SK-N-SH (cell line): ENCODE data around the gene DNAH14. TPM values are rescaled to one million over a fixed set of nuclear protein-coding genes. Genes with fewer than 3 reads are reported as not detected.
"Not testable (repeated sequence)": the region's sequence is repeated elsewhere in the genome, so short reads cannot be mapped to it uniquely, and the experiment has no call there.

ENCODE experiments used
- CTCF ChIA-PET: fragments of 300-600, 350-600 bp; formaldehyde crosslinking; extraction: SDS; loops from one replicate; lab custom pipeline; 2021; lab: Yijun Ruan, JAX
- POLR2A ChIA-PET: fragments of 350-600 bp; sonication (Branson Sonifier 250); formaldehyde crosslinking; extraction: SDS; loops from one replicate; lab custom pipeline; 2020; ENCODE audit warnings: antibody characterized with exemption, inconsistent platforms; lab: Yijun Ruan, JAX
- DNase-seq: peaks from one replicate; pipeline ENCODE4 v3.0.0; 2012
- H2AFZ ChIP-seq: fragments of 200-600 bp; sonication (generic); 2 replicates; pipeline ENCODE4 v1.8.1; 2016; ENCODE audit warnings: antibody characterized with exemption, mild to moderate bottlenecking, low read depth
- H3F3A ChIP-seq: fragments of 200-600 bp; sonication (generic); replicated peaks from 2 replicates; pipeline ENCODE3; 2016; ENCODE audit warnings: antibody characterized with exemption, mild to moderate bottlenecking; ENCODE audit not compliant: insufficient read depth
- H3K27ac ChIP-seq, 2 experiments: fragments of 200-500 bp in 1 of 2; fragments of 200-600 bp in 1 of 2; sonication (Bioruptor generic) in 1 of 2; sonication (generic), shearing (Covaris generic) in 1 of 2; 2 replicates each; pipeline versions ENCODE4 v1.5.1 to v1.6.1; 2014 to 2016; ENCODE audit warnings: low read depth in 2 of 2, inconsistent platforms in 1 of 2, low read length in 1 of 2, mild to moderate bottlenecking in 1 of 2, mixed read lengths in 1 of 2
- H3K27me3 ChIP-seq: fragments of 200-600 bp; sonication (generic), shearing (Covaris generic); 2 replicates; pipeline ENCODE4 v1.6.1; 2016; ENCODE audit warnings: mixed run types; ENCODE audit not compliant: insufficient read depth
- H3K36me3 ChIP-seq, 2 experiments: fragments of 200-500 bp in 1 of 2; fragments of 200-600 bp in 1 of 2; sonication (Bioruptor generic) in 1 of 2; sonication (generic) in 1 of 2; replicated peaks in 1 of 2; 2 replicates each; pipeline versions ENCODE3 to v1.5.1; 2014 to 2016; ENCODE audit warnings: low read length in 1 of 2, mild to moderate bottlenecking in 1 of 2; ENCODE audit not compliant: insufficient read depth in 2 of 2, control insufficient read depth in 1 of 2
- H3K4me1 ChIP-seq, 2 experiments: fragments of 200-500 bp in 1 of 2; fragments of 200-600 bp in 1 of 2; sonication (Bioruptor generic) in 1 of 2; sonication (generic), shearing (Covaris generic) in 1 of 2; 2 replicates each; pipeline versions ENCODE4 v1.5.1 to v1.6.1; 2014 to 2016; ENCODE audit warnings: low read depth in 1 of 2, low read length in 1 of 2, mixed run types in 1 of 2; ENCODE audit not compliant: insufficient read depth in 2 of 2, control insufficient read depth in 1 of 2
- H3K4me2 ChIP-seq: fragments of 200-600 bp; sonication (generic), shearing (Covaris generic); 2 replicates; pipeline ENCODE4 v1.6.1; 2017; ENCODE audit warnings: mixed run types
- H3K4me3 ChIP-seq, 2 experiments: fragments of 200-500 bp in 1 of 2; fragments of 200-600 bp in 1 of 2; sonication (Bioruptor generic) in 1 of 2; sonication (generic), shearing (Covaris generic) in 1 of 2; 2 replicates each; pipeline versions ENCODE4 v1.5.1 to v1.8.1; 2014 to 2016; ENCODE audit warnings: low read depth in 2 of 2, inconsistent platforms in 1 of 2, low read length in 1 of 2, mild to moderate bottlenecking in 1 of 2, mixed read lengths in 1 of 2, moderate library complexity in 1 of 2
- H3K79me2 ChIP-seq: fragments of 200-600 bp; sonication (generic); 2 replicates; pipeline ENCODE4 v1.8.1; 2017; ENCODE audit warnings: mild to moderate bottlenecking; ENCODE audit not compliant: insufficient read depth
- H3K9ac ChIP-seq: fragments of 200-600 bp; sonication (generic); 2 replicates; pipeline ENCODE4 v1.6.1; 2017; ENCODE audit warnings: mixed run types
- H3K9me2 ChIP-seq: fragments of 200-600 bp; sonication (generic); 2 replicates; pipeline ENCODE4 v1.6.1; 2017; ENCODE audit warnings: mixed run types
- H3K9me3 ChIP-seq: fragments of 200-600 bp; sonication (generic); 2 replicates; pipeline ENCODE4 v1.6.1; 2017; ENCODE audit warnings: mixed run types, mild to moderate bottlenecking, moderate library complexity
- H4K20me1 ChIP-seq: fragments of 200-600 bp; sonication (generic); 2 replicates; pipeline ENCODE4 v1.6.1; 2017; ENCODE audit warnings: mild to moderate bottlenecking, mixed run types; ENCODE audit not compliant: insufficient read depth
- CTCF ChIP-seq: fragments of 200-600 bp; sonication (generic); IDR thresholded peaks from 2 replicates; pipeline ENCODE4 v1.6.1; 2017; ENCODE audit warnings: antibody characterized with exemption, mild to moderate bottlenecking, moderate library complexity
- ELF1 ChIP-seq: IDR thresholded peaks from 2 replicates; pipeline ENCODE4 v1.4.0; 2012
- EP300 ChIP-seq, 2 experiments: IDR thresholded peaks; 2 replicates each; pipeline versions ENCODE4 v1.4.0 to v1.6.1; 2012; ENCODE audit warnings: borderline replicate concordance in 1 of 2, low read depth in 1 of 2, low read length in 1 of 2
- EZH2phosphoT487 ChIP-seq: fragments of 200-600 bp; sonication (generic); IDR thresholded peaks from 2 replicates; pipeline ENCODE4 v1.6.1; 2017; ENCODE audit warnings: low read depth, mixed run types, mild to moderate bottlenecking, antibody characterized with exemption, moderate library complexity, borderline replicate concordance
- FOXJ3 ChIP-seq: sonication (generic); formaldehyde crosslinking; IDR thresholded peaks from 2 replicates; pipeline ENCODE4 v1.5.1; 2020; ENCODE audit warnings: mild to moderate bottlenecking, missing genetic modification reagents
- GABPA ChIP-seq: IDR thresholded peaks from 2 replicates; pipeline ENCODE4 v1.4.0; 2012; ENCODE audit warnings: low read depth, mild to moderate bottlenecking
- GATA2 ChIP-seq: sonication (generic); formaldehyde crosslinking; IDR thresholded peaks from 2 replicates; pipeline ENCODE4 v1.5.0; 2020; ENCODE audit warnings: mild to moderate bottlenecking, missing genetic modification reagents
- MAX ChIP-seq: IDR thresholded peaks from 2 replicates; pipeline ENCODE4 v1.4.0; 2012; ENCODE audit warnings: low read depth
- MXI1 ChIP-seq: IDR thresholded peaks from 2 replicates; pipeline ENCODE4 v1.6.1; 2012; ENCODE audit warnings: mild to moderate bottlenecking, low read depth, low read length, improper control_type of control experiment
- NFIC ChIP-seq: IDR thresholded peaks from 2 replicates; pipeline ENCODE4 v1.4.0; 2012; ENCODE audit warnings: borderline replicate concordance
- NRF1 ChIP-seq: IDR thresholded peaks from 2 replicates; pipeline ENCODE4 v1.6.1; 2012; ENCODE audit warnings: low read depth, mild to moderate bottlenecking, low read length
- PBX3 ChIP-seq: IDR thresholded peaks from 2 replicates; pipeline ENCODE4; 2012
- POLR2AphosphoS5 ChIP-seq: IDR thresholded peaks from 2 replicates; pipeline ENCODE4 v1.6.1; 2012; ENCODE audit warnings: low read depth, low read length
- SIN3A ChIP-seq: IDR thresholded peaks from 2 replicates; pipeline ENCODE4 v1.6.1; 2012; ENCODE audit warnings: low read depth, mild to moderate bottlenecking, low read length, moderate library complexity, borderline replicate concordance
- TAF1 ChIP-seq: IDR thresholded peaks from 2 replicates; pipeline ENCODE4 v1.6.1; 2012; ENCODE audit warnings: low read depth, mild to moderate bottlenecking, low read length, moderate library complexity, borderline replicate concordance
- TEAD4 ChIP-seq: IDR thresholded peaks from 2 replicates; pipeline ENCODE4 v1.4.0; 2012; ENCODE audit warnings: mild to moderate bottlenecking, borderline replicate concordance; ENCODE audit not compliant: insufficient read depth
- USF1 ChIP-seq: IDR thresholded peaks from 2 replicates; pipeline ENCODE4 v1.4.0; 2012; ENCODE audit warnings: low read depth, borderline replicate concordance
- YY1 ChIP-seq: IDR thresholded peaks from 2 replicates; pipeline ENCODE4 v1.4.0; 2012; ENCODE audit warnings: low read depth, mild to moderate bottlenecking
- ZBTB33 ChIP-seq: IDR thresholded peaks from 2 replicates; pipeline ENCODE4 v1.4.0; 2012; ENCODE audit warnings: low read depth, borderline replicate concordance
- WGBS: methylation state at CpG from one replicate; pipeline ENCODE4 v1.1.6; 2017; ENCODE audit warnings: low lambda C conversion rate; 5-methylcytosine and 5-hydroxymethylcytosine counted together
- polyA plus RNA-seq, 3 experiments: library from polyadenylated mRNA; depleted of rRNA; stranded (reverse); fragments of >200 nt; gene quantifications; 2 replicates each; pipeline ENCODE4 v1.2.3, GENCODE V29; 2012

The DNAH14 gene
- polyA plus RNA-seq, 1 of the 3 experiments (the other 2 are of a cell fraction) = 8.0 TPM

- H2AFZ ChIP-seq = no peak overlapping the region
- no peak for DNase-seq
- no peaks in the 10 kb centered on the region for H3F3A ChIP-seq
- TF ChIP-seq ELF1 = no peak
- TF ChIP-seq EZH2phosphoT487 = no peak
- no peak for TF ChIP-seq NFIC
- no peak for TF ChIP-seq FOXJ3 (CRISPR knock-in tag)
- TF ChIP-seq TAF1 = no peak
- no peak for TF ChIP-seq MXI1
- TF ChIP-seq YY1 = no peak
- no peak for TF ChIP-seq POLR2AphosphoS5
- TF ChIP-seq GABPA = no peak
- TF ChIP-seq ZBTB33 = no peak
- TF ChIP-seq CTCF = no peak
- no peak for TF ChIP-seq SIN3A
- no peak for TF ChIP-seq USF1
- TF ChIP-seq GATA2 (CRISPR knock-in tag) = no peak
- no peak for TF ChIP-seq PBX3
- TF ChIP-seq NRF1 = no peak
- no peak for TF ChIP-seq EP300 (IDR thresholded peaks at IDR 0.05; ENCODE audit: borderline replicate concordance in 1 of 2, low read depth in 1 of 2, low read length in 1 of 2)
- TF ChIP-seq MAX = no peak
- no peak for TF ChIP-seq TEAD4
- ChIA-PET POLR2A (no interaction called here), CTCF (interaction anchor here (1.2 kb wide), 1 partner anchor 13 kb away, joined by 3 read pairs; no protein-coding TSS in a partner anchor)
- no peaks in the 10 kb centered on the region for H3K36me3 ChIP-seq
- H3K4me1 ChIP-seq = no peaks in the 10 kb centered on the region
- no peaks in the 10 kb centered on the region for H4K20me1 ChIP-seq
- WGBS = 59% methylated on average over 5 of the region's 5 CpGs
- H3K4me3 ChIP-seq = no peak overlapping the region
- no peaks in the 10 kb centered on the region for H3K27me3 ChIP-seq
- no peaks in the 10 kb centered on the region for H3K9me2 ChIP-seq
- H3K9me3 ChIP-seq = no peaks in the 10 kb centered on the region
- no peaks in the 10 kb centered on the region for H3K79me2 ChIP-seq
- no peak overlapping the region for H3K27ac ChIP-seq
- H3K4me2 ChIP-seq = no peak overlapping the region
- H3K9ac ChIP-seq = no peak overlapping the region
Observed at GRCh38 chr1:225304996-225305395, 375.5 kb downstream of the DNAH14 start.

GRCh38 chr1:225310544-225310943 is 381.1 kb downstream of the DNAH14 start:
- H3F3A ChIP-seq, H3K79me2 ChIP-seq, DNase-seq, H3K4me3 ChIP-seq, POLR2A ChIA-PET, H3K27ac ChIP-seq, H3K9me2 ChIP-seq, H3K4me2 ChIP-seq, H2AFZ ChIP-seq, H4K20me1 ChIP-seq, H3K9me3 ChIP-seq, H3K36me3 ChIP-seq, H3K4me1 ChIP-seq, H3K9ac ChIP-seq, H3K27me3 ChIP-seq: not testable (repeated sequence)
- WGBS = 65% methylated on average over 3 of the region's 3 CpGs
- CTCF ChIA-PET = interaction anchor here (4.0 kb wide), 1 partner anchor 9 kb away, joined by 36 read pairs; no protein-coding TSS in a partner anchor
